Lower leg skin (tissue), 4 donors: ENCODE data around the gene ZSCAN10. TPM values are rescaled to one million over a fixed set of nuclear protein-coding genes. Genes with fewer than 3 reads are reported as not detected.

ENCODE experiments used
- DNase-seq, 2 donors: peaks; one replicate each; pipeline ENCODE4 v3.0.0-alpha.2; 2019; ENCODE audit warnings: low spot score in 2 of 2
- H3K4me3 ChIP-seq: fragments of 200-600 bp; sonication (generic); 2 replicates; pipeline ENCODE4 v1.5.1; 2017; ENCODE audit warnings: mild to moderate bottlenecking, low read depth; ENCODE audit not compliant: poor library complexity, severe bottlenecking
- CTCF ChIP-seq, 3 donors: fragments of 450-650 bp; IDR thresholded peaks; one replicate each; pipeline ENCODE4 v1.5.1; 2016; ENCODE audit warnings: antibody characterized with exemption in 3 of 3, mild to moderate bottlenecking in 3 of 3, moderate library complexity in 2 of 3
- POLR2A ChIP-seq, 2 donors: fragments of 450-650 bp; IDR thresholded peaks; one replicate each; pipeline ENCODE4 v1.6.1; 2016 to 2017; ENCODE audit warnings: antibody characterized with exemption in 2 of 2, mild to moderate bottlenecking in 1 of 2, moderate library complexity in 1 of 2
- WGBS, 2 donors: methylation state at CpG; one replicate each; pipeline ENCODE4 v1.1.5; 2018; 5-methylcytosine and 5-hydroxymethylcytosine counted together
- intact Hi-C: fragments of 100-400 bp; cut with DNase I; formaldehyde crosslinking; loops from one replicate; pipeline ENCODE4 v1.15.0; 2023; ENCODE audit warnings: low total_unique reads
- total RNA-seq, 4 donors: library from RNA; depleted of rRNA; stranded (reverse); fragments of >200 nt; gene quantifications; one replicate each; pipeline ENCODE4 v1.1.0, GENCODE V29; 2016

Gene ZSCAN10
- total RNA-seq, 4 donors from 2014 or later: not detected

- 70 to 81% methylated on average over 15 to 16 of the region's 16 CpGs for WGBS, 2 donors
Observed at GRCh38 chr16:3118204-3118790, 19.2 kb upstream of the ZSCAN10 start.

DNA sequence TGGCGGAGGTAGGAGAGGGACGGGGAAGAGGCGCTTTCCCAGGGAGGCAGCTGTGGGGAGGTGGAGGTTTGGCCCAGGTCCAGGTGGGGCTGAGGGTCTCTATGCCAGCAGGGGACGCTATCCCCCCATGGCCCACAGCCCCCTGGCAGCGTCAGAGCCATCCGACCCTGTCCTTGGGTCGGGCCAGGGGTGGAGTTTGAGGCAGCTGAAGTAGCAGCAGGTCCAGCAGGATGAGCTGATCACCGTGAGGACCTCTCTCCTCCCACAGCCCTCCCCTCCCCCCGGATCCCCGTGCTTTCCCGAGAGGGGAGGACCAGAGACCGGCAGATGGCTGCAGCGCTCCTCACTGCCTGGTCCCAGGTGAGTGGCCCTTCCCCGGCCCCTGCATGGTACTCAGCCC, 16.5 kb upstream of the ZSCAN10 start:
- no peak for DNase-seq
- intact Hi-C loops: no loop called here
- H3K4me3 ChIP-seq: no peak overlapping the region
- TF ChIP-seq CTCF (IDR thresholded peaks at IDR 0.05): no peak
- no peak for TF ChIP-seq POLR2A (IDR thresholded peaks at IDR 0.05)
- WGBS, 2 donors: 76 to 86% methylated on average over 11 to 13 of the region's 14 CpGs

More at GRCh38 chr16:3118204-3118790, 19.2 kb upstream of the ZSCAN10 start:
- DNase-seq: no peak
- no peak overlapping the region for H3K4me3 ChIP-seq
- intact Hi-C loops: no loop called here
- no peak for TF ChIP-seq POLR2A (IDR thresholded peaks at IDR 0.05)
- TF ChIP-seq CTCF (IDR thresholded peaks at IDR 0.05): no peak

- no peak for DNase-seq
- TF ChIP-seq POLR2A (IDR thresholded peaks at IDR 0.05): no peak
- no peak for TF ChIP-seq CTCF (IDR thresholded peaks at IDR 0.05)
- 89 to 90% methylated on average over 11 to 12 of the region's 12 CpGs for WGBS, 2 donors
- intact Hi-C loops: no loop called here
- no peak overlapping the region for H3K4me3 ChIP-seq
Observed at GRCh38 chr16:3115003-3115402, 15.9 kb upstream of the ZSCAN10 start.

GRCh38 chr16:3113765-3114479, 14.8 kb upstream of the ZSCAN10 start:
- 63 to 66% methylated on average over 17 of the region's 17 CpGs for WGBS, 2 donors
- no peak overlapping the region for H3K4me3 ChIP-seq
- intact Hi-C loops: no loop called here
- DNase-seq: no peak
- no peak for TF ChIP-seq POLR2A (IDR thresholded peaks at IDR 0.05)

GRCh38 chr16:3112881-3113574, 13.9 kb upstream of the ZSCAN10 start:
- WGBS, 2 donors: 12 to 13% methylated on average over 19 of the region's 19 CpGs
- peak overlapping the region; percentile 74 for H3K4me3 ChIP-seq
- intact Hi-C loops: no loop called here

More at GRCh38 chr16:3112881-3113574, 13.9 kb upstream of the ZSCAN10 start:
- no peak for TF ChIP-seq POLR2A (IDR thresholded peaks at IDR 0.05)
- no peak for TF ChIP-seq CTCF (IDR thresholded peaks at IDR 0.05)
- no peak for DNase-seq
